ENCODE data around the gene LGALS7. TPM values are rescaled to one million over a fixed set of nuclear protein-coding genes. Genes with fewer than 3 reads are reported as not detected.

LGALS7 gene
- total and polyA plus RNA-seq, 8 donors, result 0.58 to 1.4 TPM; not detected in 6

DNA sequence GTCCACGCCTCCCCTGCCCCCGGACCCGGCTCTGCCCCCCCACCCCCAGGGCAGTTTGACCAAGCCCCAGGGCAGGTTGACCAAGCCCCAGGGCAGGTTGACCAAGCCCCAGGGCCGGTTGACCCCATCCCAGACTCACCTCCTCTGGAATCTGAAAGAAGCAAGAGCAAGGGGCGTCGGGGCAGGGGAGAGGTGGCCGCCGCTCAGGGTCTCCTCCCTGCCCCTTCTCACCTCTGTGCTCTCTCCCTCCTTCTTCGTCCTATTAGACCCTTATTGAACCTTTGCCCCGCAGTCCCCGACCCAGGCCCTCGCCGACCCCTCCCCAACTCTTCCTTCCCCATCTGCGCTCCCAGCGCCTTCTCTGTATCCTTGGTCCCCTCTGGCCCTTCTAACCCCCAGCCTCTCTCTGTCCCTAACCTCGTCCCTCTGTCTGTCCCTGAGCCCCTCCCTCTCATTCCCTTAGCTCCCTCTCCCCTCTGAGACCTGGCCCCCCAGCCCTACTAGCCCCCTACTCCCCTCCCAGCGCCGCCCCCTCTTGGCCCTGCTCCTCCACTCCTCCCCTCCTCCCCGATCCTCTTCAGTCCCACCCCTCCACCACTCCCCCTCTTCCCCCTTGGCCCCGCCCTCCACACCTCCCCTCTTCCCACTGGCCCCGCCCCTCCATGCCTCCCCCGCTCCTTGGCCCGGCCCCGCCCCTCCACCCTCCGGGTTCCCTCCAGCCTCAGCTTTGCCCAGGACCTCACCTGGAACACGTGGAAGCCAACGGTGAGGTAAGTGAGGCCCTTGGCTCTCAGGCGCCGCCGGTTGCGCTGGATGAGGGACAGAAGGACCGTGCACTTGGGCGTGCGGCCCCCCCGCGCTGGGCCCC is 36.7 kb downstream of the LGALS7 start:
- peak overlapping the region; percentile 22 to 37 for H3K4me3 ChIP-seq
- intact Hi-C loops (cut with DNase I), result no loop called here
- ATAC-seq (peak; percentile 57), DNase-seq (peak in 2 of 4 donors; percentile 72 to 73)
- peaks cover 0 to 42% of the 10 kb centered on the region in 2 donors for H3K4me1 ChIP-seq
- H3K27me3 ChIP-seq, result peaks cover 0 to 20% of the 10 kb centered on the region in 2 donors
- H3K9me3 ChIP-seq, result no peaks in the 10 kb centered on the region
- TF ChIP-seq, protein P1, sequence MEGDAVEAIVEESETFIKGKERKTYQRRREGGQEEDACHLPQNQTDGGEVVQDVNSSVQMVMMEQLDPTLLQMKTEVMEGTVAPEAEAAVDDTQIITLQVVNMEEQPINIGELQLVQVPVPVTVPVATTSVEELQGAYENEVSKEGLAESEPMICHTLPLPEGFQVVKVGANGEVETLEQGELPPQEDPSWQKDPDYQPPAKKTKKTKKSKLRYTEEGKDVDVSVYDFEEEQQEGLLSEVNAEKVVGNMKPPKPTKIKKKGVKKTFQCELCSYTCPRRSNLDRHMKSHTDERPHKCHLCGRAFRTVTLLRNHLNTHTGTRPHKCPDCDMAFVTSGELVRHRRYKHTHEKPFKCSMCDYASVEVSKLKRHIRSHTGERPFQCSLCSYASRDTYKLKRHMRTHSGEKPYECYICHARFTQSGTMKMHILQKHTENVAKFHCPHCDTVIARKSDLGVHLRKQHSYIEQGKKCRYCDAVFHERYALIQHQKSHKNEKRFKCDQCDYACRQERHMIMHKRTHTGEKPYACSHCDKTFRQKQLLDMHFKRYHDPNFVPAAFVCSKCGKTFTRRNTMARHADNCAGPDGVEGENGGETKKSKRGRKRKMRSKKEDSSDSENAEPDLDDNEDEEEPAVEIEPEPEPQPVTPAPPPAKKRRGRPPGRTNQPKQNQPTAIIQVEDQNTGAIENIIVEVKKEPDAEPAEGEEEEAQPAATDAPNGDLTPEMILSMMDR (IDR thresholded peaks at IDR 0.05), result no peak
- H3K36me3 ChIP-seq, result peaks cover 0 to 6% of the 10 kb centered on the region in 2 donors
- no peak overlapping the region for H3K27ac ChIP-seq

DNA sequence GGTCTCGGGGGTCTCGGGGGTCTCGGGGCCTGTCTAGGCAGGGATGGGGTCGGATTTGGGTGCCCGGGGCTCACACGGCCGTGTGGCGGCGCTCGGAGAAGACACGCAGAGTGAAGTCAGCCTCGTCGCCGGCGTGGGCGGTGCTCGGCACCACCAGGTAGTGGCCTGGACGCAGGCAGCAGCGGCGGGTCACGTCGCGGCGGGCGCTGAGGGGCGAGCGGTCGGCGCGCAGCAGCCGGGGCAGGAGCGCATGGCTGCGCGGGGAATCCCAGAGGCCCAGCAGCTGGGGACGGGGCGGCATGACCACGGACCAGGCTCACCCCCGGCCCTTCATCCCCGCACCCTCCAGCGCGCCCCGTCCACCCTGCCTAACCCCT is 37.3 kb downstream of the LGALS7 start:
- DNase-seq (peak in 1 of 4 donors; percentile 52), ATAC-seq (peak; percentile 48)
- peak overlapping the region; percentile 22 to 37 for H3K4me3 ChIP-seq
- intact Hi-C loops (cut with DNase I), result no loop called here
- H3K9me3 ChIP-seq, result no peaks in the 10 kb centered on the region
- peaks cover 0 to 13% of the 10 kb centered on the region in 2 donors for H3K36me3 ChIP-seq
- peaks cover 0 to 20% of the 10 kb centered on the region in 2 donors for H3K27me3 ChIP-seq
- H3K27ac ChIP-seq, result peak overlapping the region in 1 of 2 donors; percentile 23
- TF ChIP-seq, protein P1 (IDR thresholded peaks at IDR 0.05), result no peak
- H3K4me1 ChIP-seq, result peaks cover 0 to 47% of the 10 kb centered on the region in 2 donors

DNA sequence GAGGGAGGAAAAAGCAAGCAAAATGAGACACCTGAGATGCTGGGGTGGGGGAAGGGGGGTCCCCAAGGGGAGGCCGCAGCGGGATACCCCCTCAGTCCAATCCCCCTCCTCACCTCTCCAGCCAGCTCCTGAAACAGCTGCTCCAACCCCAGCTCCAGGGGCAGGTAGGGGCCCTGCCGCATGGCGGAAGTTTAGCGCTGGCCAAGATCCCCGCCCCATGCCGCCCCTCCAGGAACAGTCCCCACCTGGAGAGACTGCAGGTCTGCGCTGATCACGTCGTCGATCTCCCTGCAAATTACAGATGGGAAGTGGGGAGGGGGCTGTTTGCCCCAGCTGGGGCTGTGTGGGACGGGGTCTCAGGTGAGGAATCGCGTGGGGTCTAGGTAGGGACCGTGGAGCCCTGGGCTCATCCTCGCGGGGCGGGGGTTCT is 38.0 kb downstream of the LGALS7 start:
- H3K9me3 ChIP-seq, result no peaks in the 10 kb centered on the region
- DNase-seq (no peak), ATAC-seq (no peak)
- TF ChIP-seq, protein P1 (IDR thresholded peaks at IDR 0.05), result no peak
- H3K27me3 ChIP-seq, result peaks cover 0 to 20% of the 10 kb centered on the region in 2 donors
- peaks cover 0 to 48% of the 10 kb centered on the region in 2 donors for H3K4me1 ChIP-seq
- no peak overlapping the region for H3K4me3 ChIP-seq
- peaks cover 0 to 20% of the 10 kb centered on the region in 2 donors for H3K36me3 ChIP-seq
- peak overlapping the region; percentile 37 to 70 for H3K27ac ChIP-seq
- intact Hi-C loops (cut with DNase I), result no loop called here

DNA sequence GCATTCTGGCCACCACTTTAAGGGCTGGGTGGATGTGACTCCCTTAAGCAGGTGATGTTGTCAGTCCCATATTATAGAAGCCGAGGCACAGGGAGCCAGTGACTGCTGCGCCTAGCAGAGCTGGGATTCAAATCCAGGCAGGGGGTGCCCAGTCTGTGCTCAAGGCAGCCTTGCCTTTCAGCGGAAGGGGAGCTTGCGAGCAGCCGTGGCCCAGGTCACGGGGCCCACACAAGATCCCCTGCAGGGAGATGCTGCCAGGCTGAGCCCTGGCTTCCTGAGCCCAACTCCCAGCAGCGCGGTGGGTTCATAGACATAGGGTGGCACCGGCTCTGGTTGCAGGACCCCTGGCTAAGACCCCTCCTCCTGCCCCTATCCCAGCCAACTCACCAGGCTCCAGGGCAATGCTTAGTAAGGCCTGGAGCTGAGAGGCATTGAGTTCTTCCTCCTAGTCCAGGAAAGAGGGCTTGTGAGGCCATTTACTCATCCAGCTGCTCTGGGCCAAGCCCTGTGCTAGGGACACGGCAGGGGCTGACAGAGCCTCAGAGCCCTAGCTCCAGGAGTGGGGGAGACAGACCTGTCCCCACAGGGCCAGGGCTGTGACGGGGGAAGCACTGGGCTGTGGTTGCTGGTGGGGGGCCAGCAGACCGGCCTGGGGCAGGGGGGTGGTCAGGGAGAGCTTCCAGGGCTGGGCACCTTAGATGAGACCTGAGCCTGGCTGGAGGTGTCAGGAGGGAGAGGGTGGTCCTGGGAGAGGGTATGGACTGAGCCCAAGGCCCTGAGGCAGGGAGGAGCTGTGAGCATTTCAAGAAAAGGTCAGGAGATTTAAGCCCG is 38.7 kb downstream of the LGALS7 start:
- no peak overlapping the region for H3K4me3 ChIP-seq
- DNase-seq, result peak in 1 of 4 donors; percentile 33
- H3K9me3 ChIP-seq, result no peaks in the 10 kb centered on the region
- TF ChIP-seq, protein P1 (IDR thresholded peaks at IDR 0.05), result no peak
- H3K36me3 ChIP-seq, result peaks cover 0 to 26% of the 10 kb centered on the region in 2 donors
- ATAC-seq, result peak; percentile 1
- H3K4me1 ChIP-seq, result peaks cover 0 to 48% of the 10 kb centered on the region in 2 donors
- peak overlapping the region; percentile 37 to 70 for H3K27ac ChIP-seq
- peaks cover 0 to 20% of the 10 kb centered on the region in 2 donors for H3K27me3 ChIP-seq
- intact Hi-C loops (cut with DNase I), result no loop called here

DNA sequence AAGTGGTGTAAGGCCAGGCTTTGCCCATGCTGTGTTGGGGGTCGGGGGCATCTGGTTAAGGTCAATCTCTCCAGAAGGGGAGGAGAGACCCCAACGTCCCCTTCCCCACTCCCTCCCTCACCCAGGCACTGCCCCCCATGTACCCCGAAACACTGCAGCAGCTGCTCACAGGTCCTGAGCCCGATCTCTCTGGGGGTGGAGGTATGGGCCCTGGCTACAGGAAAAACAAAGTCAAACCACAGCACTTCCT is 39.2 kb downstream of the LGALS7 start:
- ATAC-seq (no peak), DNase-seq (peak in 1 of 4 donors; percentile 34)
- intact Hi-C loops (cut with DNase I), result no loop called here
- Histone ChIP-seq H3K4me3 (no peak overlapping the region), H3K4me1 (peaks cover 0 to 48% of the 10 kb centered on the region in 2 donors), H3K27ac (peak overlapping the region; percentile 37 to 70), H3K9me3 (no peaks in the 10 kb centered on the region), H3K36me3 (peaks cover 0 to 31% of the 10 kb centered on the region in 2 donors), H3K27me3 (peaks cover 0 to 20% of the 10 kb centered on the region in 2 donors)
- TF ChIP-seq, protein P1 (IDR thresholded peaks at IDR 0.05), result no peak

All from left lung (tissue), 10 donors.